Kidney (tissue), 14 donors: ENCODE results near the gene KPNB1. TPM values are rescaled to one million over a fixed set of nuclear protein-coding genes. Genes with fewer than 3 reads are reported as not detected.

Source experiments
- DNase-seq, 5 donors: peaks; one replicate each; pipeline ENCODE4 v3.0.0-alpha.2; 2013 to 2020
- FAIRE-seq: peaks from 2 replicates; lab custom pipeline; 2012; peaks lifted over from hg19 to GRCh38; lab: Jason Lieb, UNC
- H3K27ac ChIP-seq, 2 donors: one replicate each; pipeline ENCODE4 v1.7.0; 2013; ENCODE audit warnings: low read depth in 2 of 2, low read length in 2 of 2, inconsistent platforms in 1 of 2
- H3K27me3 ChIP-seq: one replicate; pipeline ENCODE4 v1.7.1; 2013; ENCODE audit warnings: low read length, inconsistent platforms; ENCODE audit not compliant: control insufficient read depth, insufficient read depth
- H3K36me3 ChIP-seq, 3 donors: one replicate each; pipeline versions ENCODE4 v1.7.0 to v1.7.1; 2013; ENCODE audit warnings: low read length in 3 of 3, control low read depth in 1 of 3, inconsistent platforms in 1 of 3; ENCODE audit not compliant: insufficient read depth in 3 of 3, control insufficient read depth in 2 of 3
- H3K4me1 ChIP-seq, 3 donors: one replicate each; pipeline versions ENCODE4 v1.7.0 to v1.7.1; 2013; ENCODE audit warnings: low read length in 3 of 3, inconsistent platforms in 1 of 3, low read depth in 1 of 3; ENCODE audit not compliant: control insufficient read depth in 2 of 3, insufficient read depth in 2 of 3
- H3K4me3 ChIP-seq, 3 donors: one replicate each; pipeline versions ENCODE4 v1.7.0 to v1.8.1; 2013; ENCODE audit warnings: low read length in 3 of 3, control low read depth in 1 of 3, inconsistent platforms in 1 of 3
- H3K9ac ChIP-seq, 3 donors: one replicate each; pipeline versions ENCODE4 v1.7.0 to v1.7.1; 2013; ENCODE audit warnings: low read length in 3 of 3, control low read depth in 1 of 3, inconsistent platforms in 1 of 3
- H3K9me3 ChIP-seq, 3 donors: one replicate each; pipeline versions ENCODE4 v1.7.0 to v1.7.1; 2013; ENCODE audit warnings: low read length in 3 of 3, control low read depth in 1 of 3, inconsistent platforms in 1 of 3; ENCODE audit not compliant: control insufficient read depth in 2 of 3, insufficient read depth in 1 of 3
- CTCF ChIP-seq: IDR thresholded peaks from 3 replicates; pipeline ENCODE4 v1.5.1; 2012; ENCODE audit warnings: mild to moderate bottlenecking, moderate library complexity, borderline replicate concordance; ENCODE audit not compliant: insufficient read depth; ENCODE audit errors: extremely low read depth
- intact Hi-C: fragments of 100-400 bp; cut with DNase I; formaldehyde crosslinking; loops from one replicate; pipeline ENCODE4 v1.11.1; 2022
- polyA plus RNA-seq: library from polyadenylated mRNA; stranded (reverse); fragments of 350-450 nt; fragmentation: Illumina TruSeq; extraction: RNeasy Lipid Tissue Mini Kit (QIAGEN cat#74804); gene quantifications from one replicate; pipeline ENCODE4 v1.2.3, GENCODE V29; 2014; ENCODE audit warnings: low read depth, low replicate concordance; ENCODE audit not compliant: insufficient read depth
- total RNA-seq: library from RNA; stranded (reverse); fragmentation: NEBNext Ultra II Directional; extraction: Animal tissue kit (Norgen Biotek cat#: 25700); gene quantifications from one replicate; pipeline ENCODE4 v1.2.1, GENCODE V29; 2021
- donor health status: control.
- donor health status: control.
- donor health status: control.
- donor health status: control.
- donor health status: control.
- donor health status: DM: yes; HTN: yes; CAD: no.
- donor health status: Normal renal cell carcinoma (clear cell type).

Gene KPNB1
- total and polyA plus RNA-seq, 2 donors from 2014 or later: 49.1 to 220 TPM

- TF ChIP-seq CTCF: no peak
- H3K27ac ChIP-seq: no peak overlapping the region
- peaks cover 0 to 16% (median 10%) of the 10 kb centered on the region in 3 donors for H3K4me1 ChIP-seq
- FAIRE-seq (no peak), DNase-seq (peak in 1 of 5 donors; percentile 66)
- intact Hi-C loops: no loop called here
- H3K9me3 ChIP-seq: no peaks in the 10 kb centered on the region
- no peaks in the 10 kb centered on the region for H3K27me3 ChIP-seq
- H3K4me3 ChIP-seq: no peak overlapping the region
- H3K9ac ChIP-seq: no peak overlapping the region
- H3K36me3 ChIP-seq: peaks cover 0 to 7% (median 3%) of the 10 kb centered on the region in 3 donors
These were observed 58.7 kb downstream of the KPNB1 start for GRCh38 chr17:47708312-47708863.

GRCh38 chr17:47708864-47709541, 59.3 kb downstream of the KPNB1 start:
- H3K4me3 ChIP-seq: no peak overlapping the region
- peaks cover 0 to 7% (median 3%) of the 10 kb centered on the region in 3 donors for H3K36me3 ChIP-seq
- no peak overlapping the region for H3K27ac ChIP-seq
- H3K9ac ChIP-seq: no peak overlapping the region
- intact Hi-C loops: no loop called here
- TF ChIP-seq CTCF: no peak
- H3K4me1 ChIP-seq: peaks cover 0 to 18% (median 10%) of the 10 kb centered on the region in 3 donors
- no peaks in the 10 kb centered on the region for H3K27me3 ChIP-seq
- FAIRE-seq: no peak
- peak in 3 of 5 donors; percentile 30 to 76 (median 65) for DNase-seq
- H3K9me3 ChIP-seq: no peaks in the 10 kb centered on the region

DNA sequence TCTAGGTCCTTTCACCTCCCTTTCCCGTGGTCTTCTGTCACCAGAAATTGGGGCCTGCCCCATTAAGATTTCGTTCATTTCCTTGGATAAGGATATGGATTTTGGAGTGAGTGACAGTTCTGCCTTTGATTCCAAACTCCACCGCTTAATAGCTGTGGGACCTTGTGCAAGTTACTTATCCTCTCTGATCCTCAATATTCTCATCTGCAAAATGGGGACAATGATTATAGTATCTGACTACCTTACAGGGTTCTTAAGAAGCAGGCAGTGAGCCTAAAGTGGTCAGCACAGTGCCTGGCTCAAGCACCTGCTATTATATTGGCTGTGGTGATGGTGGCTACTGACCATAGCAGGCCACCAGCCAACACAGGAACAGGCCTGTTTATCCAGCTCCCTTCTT, 59.9 kb downstream of the KPNB1 start:
- FAIRE-seq (no peak), DNase-seq (no peak)
- H3K27ac ChIP-seq: no peak overlapping the region
- no peak overlapping the region for H3K4me3 ChIP-seq
- no peak overlapping the region for H3K9ac ChIP-seq
- H3K4me1 ChIP-seq: peaks cover 0 to 16% (median 10%) of the 10 kb centered on the region in 3 donors
- peaks cover 0 to 7% (median 3%) of the 10 kb centered on the region in 3 donors for H3K36me3 ChIP-seq
- intact Hi-C loops: no loop called here
- H3K9me3 ChIP-seq: no peaks in the 10 kb centered on the region
- no peak for TF ChIP-seq CTCF
- no peaks in the 10 kb centered on the region for H3K27me3 ChIP-seq
